Panc1 (cell line): ENCODE data around the gene SBNO2. TPM values are rescaled to one million over a fixed set of nuclear protein-coding genes. Genes with fewer than 3 reads are reported as not detected.

ENCODE experiments used
- ATAC-seq: fragments of 200-7000 bp; cut with Tn5 transposase; 2 replicates; pipeline ENCODE4 v1.9.1; 2020; ENCODE audit warnings: mild to moderate bottlenecking, moderate library complexity
- BruUV-seq: library from RNA; stranded (reverse); fragments of 400-500 nt; replicated peaks from 2 replicates; lab custom pipeline; 2021; lab: Mats Ljungman, UMichigan
- CTCF ChIA-PET: fragments of 300-600 bp; sonication (Branson Sonifier 250); formaldehyde crosslinking; loops from one replicate; lab custom pipeline; 2022; ENCODE audit warnings: antibody characterized with exemption; lab: Charles Lee
- POLR2A ChIA-PET: fragments of 300-600 bp; sonication (Branson Sonifier 250); formaldehyde crosslinking; loops from one replicate; lab custom pipeline; 2022; ENCODE audit warnings: antibody characterized with exemption; lab: Charles Lee
- DNase-seq: peaks from one replicate; pipeline ENCODE4 v3.0.0-alpha.2; 2010; ENCODE audit warnings: low read depth, low spot score
- H3K27ac ChIP-seq: 2 replicates; pipeline ENCODE4 v1.5.1; 2011; ENCODE audit warnings: mild to moderate bottlenecking, low read length, inconsistent platforms
- H3K27me3 ChIP-seq: fragments of 200-500 bp; sonication (Bioruptor generic); 2 replicates; pipeline ENCODE4 v1.6.0; 2014; ENCODE audit warnings: low read length, inconsistent platforms; ENCODE audit not compliant: control insufficient read depth, insufficient read depth
- H3K36me3 ChIP-seq: fragments of 200-500 bp; sonication (Bioruptor generic); 2 replicates; pipeline ENCODE4 v1.5.1; 2014; ENCODE audit warnings: inconsistent platforms, mild to moderate bottlenecking, low read length, moderate library complexity; ENCODE audit not compliant: control insufficient read depth, insufficient read depth
- H3K4me1 ChIP-seq: 2 replicates; pipeline ENCODE4 v1.5.1; 2011; ENCODE audit warnings: inconsistent platforms, mild to moderate bottlenecking, low read length, moderate library complexity; ENCODE audit not compliant: control insufficient read depth, insufficient read depth
- H3K4me3 ChIP-seq, 2 experiments: 2 replicates each; pipeline ENCODE4 v1.5.1; 2011 to 2012; ENCODE audit warnings: low read depth in 2 of 2, low read length in 2 of 2, mild to moderate bottlenecking in 2 of 2, inconsistent platforms in 1 of 2, moderate library complexity in 1 of 2
- H3K9me3 ChIP-seq: fragments of 200-500 bp; sonication (Bioruptor generic); 2 replicates; pipeline ENCODE4 v1.5.1; 2014; ENCODE audit warnings: low read depth, mild to moderate bottlenecking, inconsistent platforms, low read length, moderate library complexity; ENCODE audit not compliant: control insufficient read depth, insufficient read depth
- POLR2AphosphoS5 ChIP-seq: IDR thresholded peaks from 2 replicates; pipeline ENCODE4 v1.6.1; 2012; ENCODE audit warnings: mild to moderate bottlenecking, low read depth, low read length, moderate library complexity
- SIN3A ChIP-seq: IDR thresholded peaks from 2 replicates; pipeline ENCODE4 v1.6.1; 2012; ENCODE audit warnings: low read depth, mild to moderate bottlenecking, low read length, moderate library complexity, borderline replicate concordance; ENCODE audit not compliant: insufficient read depth
- TCF7L2 ChIP-seq: IDR thresholded peaks from 2 replicates; pipeline ENCODE4 v1.6.1; 2011; ENCODE audit warnings: mild to moderate bottlenecking, low read depth, low read length, inconsistent platforms
- in situ Hi-C: cut with HindIII; loops from 2 replicates; pipeline ENCODE4 v1.10.0; 2016; ENCODE audit warnings: low sequenced_read_pairs, low pct_unique_long_range_greater_than_20kb
- intact Hi-C: fragments of 100-400 bp; cut with micrococcal nuclease; formaldehyde crosslinking; loops from one replicate; pipeline ENCODE4 v1.10.0; 2022; ENCODE audit not compliant: unreplicated experiment
- total RNA-seq: library from RNA; stranded (reverse); gene quantifications from one replicate; pipeline ENCODE4 v1.2.1, GENCODE V29; 2021; ENCODE audit not compliant: unreplicated experiment
- TF ChIP-seq, protein P1 (sequence below): fragments of 450-650 bp; IDR thresholded peaks from 2 replicates; pipeline ENCODE4 v1.5.1; 2017; ENCODE audit warnings: mild to moderate bottlenecking
- TF ChIP-seq, protein P2 (sequence below), 2 experiments: IDR thresholded peaks; 2 replicates each; pipeline ENCODE4 v1.6.1; 2011 to 2012; ENCODE audit warnings: low read depth in 2 of 2, control low read depth in 1 of 2, low read length in 1 of 2, mild to moderate bottlenecking in 1 of 2, moderate library complexity in 1 of 2; ENCODE audit not compliant: insufficient read depth in 1 of 2

Gene SBNO2
- total RNA-seq, 1 experiment from 2014 or later: 101 TPM

- no TSS peak for BruUV-seq
- Histone ChIP-seq H3K4me1 (peaks cover 15% of the 10 kb centered on the region), H3K27ac (no peak overlapping the region), H3K27me3 (no peaks in the 10 kb centered on the region), H3K36me3 (peaks cover 3% of the 10 kb centered on the region), H3K4me3 (no peak overlapping the region), H3K9me3 (no peaks in the 10 kb centered on the region)
- TF ChIP-seq, protein P1, sequence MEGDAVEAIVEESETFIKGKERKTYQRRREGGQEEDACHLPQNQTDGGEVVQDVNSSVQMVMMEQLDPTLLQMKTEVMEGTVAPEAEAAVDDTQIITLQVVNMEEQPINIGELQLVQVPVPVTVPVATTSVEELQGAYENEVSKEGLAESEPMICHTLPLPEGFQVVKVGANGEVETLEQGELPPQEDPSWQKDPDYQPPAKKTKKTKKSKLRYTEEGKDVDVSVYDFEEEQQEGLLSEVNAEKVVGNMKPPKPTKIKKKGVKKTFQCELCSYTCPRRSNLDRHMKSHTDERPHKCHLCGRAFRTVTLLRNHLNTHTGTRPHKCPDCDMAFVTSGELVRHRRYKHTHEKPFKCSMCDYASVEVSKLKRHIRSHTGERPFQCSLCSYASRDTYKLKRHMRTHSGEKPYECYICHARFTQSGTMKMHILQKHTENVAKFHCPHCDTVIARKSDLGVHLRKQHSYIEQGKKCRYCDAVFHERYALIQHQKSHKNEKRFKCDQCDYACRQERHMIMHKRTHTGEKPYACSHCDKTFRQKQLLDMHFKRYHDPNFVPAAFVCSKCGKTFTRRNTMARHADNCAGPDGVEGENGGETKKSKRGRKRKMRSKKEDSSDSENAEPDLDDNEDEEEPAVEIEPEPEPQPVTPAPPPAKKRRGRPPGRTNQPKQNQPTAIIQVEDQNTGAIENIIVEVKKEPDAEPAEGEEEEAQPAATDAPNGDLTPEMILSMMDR: no peak
- TF ChIP-seq POLR2AphosphoS5 (no peak), TCF7L2 (no peak), SIN3A (no peak)
- TF ChIP-seq, protein P2, sequence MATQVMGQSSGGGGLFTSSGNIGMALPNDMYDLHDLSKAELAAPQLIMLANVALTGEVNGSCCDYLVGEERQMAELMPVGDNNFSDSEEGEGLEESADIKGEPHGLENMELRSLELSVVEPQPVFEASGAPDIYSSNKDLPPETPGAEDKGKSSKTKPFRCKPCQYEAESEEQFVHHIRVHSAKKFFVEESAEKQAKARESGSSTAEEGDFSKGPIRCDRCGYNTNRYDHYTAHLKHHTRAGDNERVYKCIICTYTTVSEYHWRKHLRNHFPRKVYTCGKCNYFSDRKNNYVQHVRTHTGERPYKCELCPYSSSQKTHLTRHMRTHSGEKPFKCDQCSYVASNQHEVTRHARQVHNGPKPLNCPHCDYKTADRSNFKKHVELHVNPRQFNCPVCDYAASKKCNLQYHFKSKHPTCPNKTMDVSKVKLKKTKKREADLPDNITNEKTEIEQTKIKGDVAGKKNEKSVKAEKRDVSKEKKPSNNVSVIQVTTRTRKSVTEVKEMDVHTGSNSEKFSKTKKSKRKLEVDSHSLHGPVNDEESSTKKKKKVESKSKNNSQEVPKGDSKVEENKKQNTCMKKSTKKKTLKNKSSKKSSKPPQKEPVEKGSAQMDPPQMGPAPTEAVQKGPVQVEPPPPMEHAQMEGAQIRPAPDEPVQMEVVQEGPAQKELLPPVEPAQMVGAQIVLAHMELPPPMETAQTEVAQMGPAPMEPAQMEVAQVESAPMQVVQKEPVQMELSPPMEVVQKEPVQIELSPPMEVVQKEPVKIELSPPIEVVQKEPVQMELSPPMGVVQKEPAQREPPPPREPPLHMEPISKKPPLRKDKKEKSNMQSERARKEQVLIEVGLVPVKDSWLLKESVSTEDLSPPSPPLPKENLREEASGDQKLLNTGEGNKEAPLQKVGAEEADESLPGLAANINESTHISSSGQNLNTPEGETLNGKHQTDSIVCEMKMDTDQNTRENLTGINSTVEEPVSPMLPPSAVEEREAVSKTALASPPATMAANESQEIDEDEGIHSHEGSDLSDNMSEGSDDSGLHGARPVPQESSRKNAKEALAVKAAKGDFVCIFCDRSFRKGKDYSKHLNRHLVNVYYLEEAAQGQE (IDR thresholded peaks at IDR 0.05; ENCODE audit: insufficient read depth in 1 of 2, low read depth in 2 of 2, low read length in 1 of 2): no peak
- intact Hi-C loops (no loop called here), in situ Hi-C loops (no loop called here)
- ChIA-PET POLR2A (no interaction called here), CTCF (no interaction called here)
- DNase-seq (no peak), ATAC-seq (no peak)
These were observed 56.4 kb downstream of the SBNO2 start for GRCh38 chr19:1117654-1118053.

- no TSS peak for BruUV-seq
- TF ChIP-seq, protein P2 (IDR thresholded peaks at IDR 0.05; ENCODE audit: insufficient read depth in 1 of 2, low read depth in 2 of 2, low read length in 1 of 2): no peak
- TF ChIP-seq SIN3A (no peak), POLR2AphosphoS5 (no peak), TCF7L2 (no peak)
- TF ChIP-seq, protein P1: no peak
- intact Hi-C loops (no loop called here), in situ Hi-C loops (no loop called here)
- H3K4me1 ChIP-seq: peaks cover 16% of the 10 kb centered on the region
- CTCF ChIA-PET: no interaction called here
- H3K9me3 ChIP-seq: no peaks in the 10 kb centered on the region
- no peaks in the 10 kb centered on the region for H3K27me3 ChIP-seq
- POLR2A ChIA-PET: no interaction called here
- peaks cover 3% of the 10 kb centered on the region; the same call in 1 of the 2 replicates for H3K36me3 ChIP-seq
- ATAC-seq (no peak), DNase-seq (no peak)
- no peak overlapping the region for H3K27ac ChIP-seq
- no peak overlapping the region for H3K4me3 ChIP-seq
These were observed 57.1 kb downstream of the SBNO2 start for GRCh38 chr19:1116726-1117581.
